Panc1 (cell line): Measurements from ENCODE around the gene C10orf143. TPM values are rescaled to one million over a fixed set of nuclear protein-coding genes. Genes with fewer than 3 reads are reported as not detected.

ENCODE experiments used
- ATAC-seq: fragments of 200-7000 bp; cut with Tn5 transposase; 2 replicates; pipeline ENCODE4 v1.9.1; 2020; ENCODE audit warnings: mild to moderate bottlenecking, moderate library complexity
- BruUV-seq: library from RNA; stranded (reverse); fragments of 400-500 nt; replicated peaks from 2 replicates; lab custom pipeline; 2021; lab: Mats Ljungman, UMichigan
- CTCF ChIA-PET: fragments of 300-600 bp; sonication (Branson Sonifier 250); formaldehyde crosslinking; loops from one replicate; lab custom pipeline; 2022; ENCODE audit warnings: antibody characterized with exemption; lab: Charles Lee
- POLR2A ChIA-PET: fragments of 300-600 bp; sonication (Branson Sonifier 250); formaldehyde crosslinking; loops from one replicate; lab custom pipeline; 2022; ENCODE audit warnings: antibody characterized with exemption; lab: Charles Lee
- DNase-seq: peaks from one replicate; pipeline ENCODE4 v3.0.0-alpha.2; 2010; ENCODE audit warnings: low read depth, low spot score
- H3K27ac ChIP-seq: 2 replicates; pipeline ENCODE4 v1.5.1; 2011; ENCODE audit warnings: mild to moderate bottlenecking, low read length, inconsistent platforms
- H3K27me3 ChIP-seq: fragments of 200-500 bp; sonication (Bioruptor generic); 2 replicates; pipeline ENCODE4 v1.6.0; 2014; ENCODE audit warnings: low read length, inconsistent platforms; ENCODE audit not compliant: control insufficient read depth, insufficient read depth
- H3K36me3 ChIP-seq: fragments of 200-500 bp; sonication (Bioruptor generic); 2 replicates; pipeline ENCODE4 v1.5.1; 2014; ENCODE audit warnings: inconsistent platforms, mild to moderate bottlenecking, low read length, moderate library complexity; ENCODE audit not compliant: control insufficient read depth, insufficient read depth
- H3K4me1 ChIP-seq: 2 replicates; pipeline ENCODE4 v1.5.1; 2011; ENCODE audit warnings: inconsistent platforms, mild to moderate bottlenecking, low read length, moderate library complexity; ENCODE audit not compliant: control insufficient read depth, insufficient read depth
- H3K4me3 ChIP-seq, 2 experiments: 2 replicates each; pipeline ENCODE4 v1.5.1; 2011 to 2012; ENCODE audit warnings: low read depth in 2 of 2, low read length in 2 of 2, mild to moderate bottlenecking in 2 of 2, inconsistent platforms in 1 of 2, moderate library complexity in 1 of 2
- H3K9me3 ChIP-seq: fragments of 200-500 bp; sonication (Bioruptor generic); 2 replicates; pipeline ENCODE4 v1.5.1; 2014; ENCODE audit warnings: low read depth, mild to moderate bottlenecking, inconsistent platforms, low read length, moderate library complexity; ENCODE audit not compliant: control insufficient read depth, insufficient read depth
- CTCF ChIP-seq: fragments of 450-650 bp; IDR thresholded peaks from 2 replicates; pipeline ENCODE4 v1.5.1; 2017; ENCODE audit warnings: mild to moderate bottlenecking
- POLR2AphosphoS5 ChIP-seq: IDR thresholded peaks from 2 replicates; pipeline ENCODE4 v1.6.1; 2012; ENCODE audit warnings: mild to moderate bottlenecking, low read depth, low read length, moderate library complexity
- REST ChIP-seq, 2 experiments: IDR thresholded peaks; 2 replicates each; pipeline ENCODE4 v1.6.1; 2011 to 2012; ENCODE audit warnings: low read depth in 2 of 2, control low read depth in 1 of 2, low read length in 1 of 2, mild to moderate bottlenecking in 1 of 2, moderate library complexity in 1 of 2; ENCODE audit not compliant: insufficient read depth in 1 of 2
- SIN3A ChIP-seq: IDR thresholded peaks from 2 replicates; pipeline ENCODE4 v1.6.1; 2012; ENCODE audit warnings: low read depth, mild to moderate bottlenecking, low read length, moderate library complexity, borderline replicate concordance; ENCODE audit not compliant: insufficient read depth
- TCF7L2 ChIP-seq: IDR thresholded peaks from 2 replicates; pipeline ENCODE4 v1.6.1; 2011; ENCODE audit warnings: mild to moderate bottlenecking, low read depth, low read length, inconsistent platforms
- in situ Hi-C: cut with HindIII; loops from 2 replicates; pipeline ENCODE4 v1.10.0; 2016; ENCODE audit warnings: low sequenced_read_pairs, low pct_unique_long_range_greater_than_20kb
- intact Hi-C: fragments of 100-400 bp; cut with micrococcal nuclease; formaldehyde crosslinking; loops from one replicate; pipeline ENCODE4 v1.10.0; 2022; ENCODE audit not compliant: unreplicated experiment
- total RNA-seq: library from RNA; stranded (reverse); gene quantifications from one replicate; pipeline ENCODE4 v1.2.1, GENCODE V29; 2021; ENCODE audit not compliant: unreplicated experiment

C10orf143 gene
- total RNA-seq, 1 experiment from 2014 or later, result 1.0 TPM

GRCh38 chr10:130074639-130075038, 36.0 kb downstream of the C10orf143 start:
- CTCF ChIA-PET, result no interaction called here
- H3K9me3 ChIP-seq, result 0 out of 2 replicates have a peak, but pooled peaks cover 10% of the 10 kb centered on the region
- DNase-seq, result no peak

GRCh38 chr10:130073912-130074311, 36.7 kb downstream of the C10orf143 start:
- ChIA-PET POLR2A (no interaction called here), CTCF (no interaction called here)
- Histone ChIP-seq H3K4me3 (no peak overlapping the region), H3K9me3 (0 out of 2 replicates have a peak, but pooled peaks cover 10% of the 10 kb centered on the region), H3K36me3 (no peaks in the 10 kb centered on the region), H3K27me3 (peaks cover 6% of the 10 kb centered on the region; the same call in 1 of the 2 replicates), H3K4me1 (no peaks in the 10 kb centered on the region), H3K27ac (no peak overlapping the region)
- intact Hi-C loops, result no loop called here
- BruUV-seq, result no TSS peak
- in situ Hi-C loops, result no loop called here
- ATAC-seq (no peak), DNase-seq (no peak)
- TF ChIP-seq SIN3A, result no peak
- TF ChIP-seq TCF7L2, result no peak
- TF ChIP-seq CTCF, result no peak
- no peak for TF ChIP-seq REST (IDR thresholded peaks at IDR 0.05; ENCODE audit: insufficient read depth in 1 of 2, low read depth in 2 of 2, low read length in 1 of 2)
- no peak for TF ChIP-seq POLR2AphosphoS5

More at GRCh38 chr10:130074639-130075038, 36.0 kb downstream of the C10orf143 start:
- Histone ChIP-seq H3K27me3 (0 out of 2 replicates have a peak, but pooled peaks cover 2% of the 10 kb centered on the region), H3K27ac (no peak overlapping the region), H3K4me3 (no peak overlapping the region), H3K36me3 (no peaks in the 10 kb centered on the region), H3K4me1 (no peaks in the 10 kb centered on the region)
- no TSS peak for BruUV-seq
- POLR2A ChIA-PET, result no interaction called here
- no peak for ATAC-seq
- TF ChIP-seq CTCF, result no peak
- TF ChIP-seq SIN3A, result no peak
- TF ChIP-seq POLR2AphosphoS5, result no peak
- in situ Hi-C loops (no loop called here), intact Hi-C loops (no loop called here)
